ENCODE results near the gene PHLDB1. TPM values are rescaled to one million over a fixed set of nuclear protein-coding genes. Genes with fewer than 3 reads are reported as not detected.
"Not testable (repeated sequence)": the region's sequence is repeated elsewhere in the genome, so short reads cannot be mapped to it uniquely, and the experiment has no call there.

Gene PHLDB1
- total RNA-seq (2014; rRNA removed; shearing (Covaris generic); ENCODE audit: low replicate concordance), result 0.19 TPM in 1 of 2 replicates, not detected in the other

DNA sequence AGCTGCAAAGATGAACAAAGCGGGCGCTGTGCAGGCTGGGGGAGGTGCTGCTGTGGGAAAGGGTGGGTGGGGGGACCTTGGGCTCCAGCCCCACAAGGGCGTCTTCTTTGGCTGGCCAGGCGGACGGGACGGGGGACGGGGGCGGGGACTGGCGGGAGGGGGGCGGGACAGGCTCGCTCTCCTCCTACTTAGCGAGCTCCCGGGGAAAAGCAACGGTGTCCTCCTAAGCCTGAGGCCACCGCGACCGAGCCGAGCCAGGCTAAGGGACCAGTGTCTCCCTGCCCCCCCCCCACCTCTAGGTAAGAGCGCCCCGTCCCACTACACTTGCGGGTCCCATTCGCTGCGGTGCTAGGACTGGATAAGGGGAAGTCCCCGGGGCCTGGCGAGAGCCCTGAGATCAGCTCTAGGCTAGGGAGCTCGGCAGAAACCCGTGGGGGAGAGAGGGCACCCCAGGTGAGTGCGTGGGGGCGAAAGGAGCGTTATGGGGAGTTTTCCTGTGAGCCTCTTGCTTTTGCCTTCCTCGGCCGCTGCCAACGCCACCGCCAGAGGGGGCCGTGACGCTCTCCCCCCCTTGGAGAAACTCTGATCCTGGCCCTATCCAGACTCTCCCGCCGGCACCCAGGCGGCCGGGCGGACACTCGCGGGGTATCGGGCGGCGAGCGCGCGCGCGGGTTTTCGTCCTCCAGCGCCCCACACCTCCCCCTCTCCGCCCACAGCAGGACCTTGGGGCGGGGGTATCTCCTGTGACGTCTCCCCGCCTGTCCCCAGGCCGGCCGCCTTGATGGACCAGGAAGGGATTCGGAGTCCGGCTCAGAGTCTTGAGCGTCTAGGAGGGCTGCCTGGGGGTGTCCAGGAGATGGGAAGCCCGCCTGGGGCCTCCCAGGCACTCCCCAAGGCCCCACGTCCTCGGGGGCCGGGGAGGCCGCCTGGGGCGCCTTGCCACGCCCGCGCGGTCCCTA is at the start of gene PHLDB1:
TSS of gene PHLDB1 (plus strand) at position 215 of the 959 bp plus-strand sequence. CDS start 6,222 bp downstream, outside the sequence.
- Histone ChIP-seq H2AFZ (ENCODE audit: low read length) (no peak within 1 kb of the TSS), H3K27me3 (ENCODE audit: low read length) (no peaks in the 10 kb centered on the region), H3K9ac (ENCODE audit: low read length) (no peak within 1 kb of the TSS), H3K9me2 (replicated peaks; ENCODE audit: insufficient read depth, low read length) (no peaks in the 10 kb centered on the region), H3K4me1 (ENCODE audit: low read length) (peaks cover 25% of the 10 kb centered on the region), H3K4me2 (ENCODE audit: low read depth, low read length, poor library complexity, severe bottlenecking) (peak within 1 kb of the TSS; percentile 62), H3K79me2 (ENCODE audit: low read length) (no peaks in the 10 kb centered on the region), H3K4me3 (ENCODE audit: low read length) (peak within 1 kb of the TSS; percentile 55), H3K27ac (ENCODE audit: low read length) (no peak within 1 kb of the TSS), H3K9me3 (ENCODE audit: low read length) (no peaks in the 10 kb centered on the region), H3K36me3 (ENCODE audit: insufficient read depth, low read length) (no peaks in the 10 kb centered on the region), H4K20me1 (ENCODE audit: insufficient read depth, low read depth, low read length) (no peaks in the 10 kb centered on the region)
- no peak for DNase-seq

DNA sequence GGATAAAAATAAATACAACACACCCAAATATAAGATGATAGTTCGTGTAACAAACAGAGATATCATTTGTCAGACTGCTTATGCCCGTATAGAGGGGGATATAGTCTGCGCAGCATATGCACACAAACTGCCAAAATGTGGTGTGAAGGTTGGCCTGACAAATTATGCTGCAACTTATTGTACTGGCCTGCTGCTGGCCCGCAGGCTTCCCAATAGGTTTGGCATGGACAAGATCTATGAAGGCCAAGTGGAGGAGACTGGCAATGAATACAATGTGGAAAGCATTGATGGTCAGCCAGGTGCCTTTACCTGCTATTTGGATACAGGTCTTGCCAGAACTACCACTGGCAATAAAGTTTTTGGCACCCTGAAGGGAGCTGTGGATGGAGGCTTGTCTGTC is 46.6 kb upstream of the PHLDB1 start:
- H3K4me1 ChIP-seq (ENCODE audit: low read length), result peaks cover 5% of the 10 kb centered on the region
- no peak overlapping the region for H3K4me3 ChIP-seq (ENCODE audit: low read length)
- H3K9me2 ChIP-seq (replicated peaks; ENCODE audit: insufficient read depth, low read length), result no peaks in the 10 kb centered on the region
- no peaks in the 10 kb centered on the region for H4K20me1 ChIP-seq (ENCODE audit: insufficient read depth, low read depth, low read length)
- H3K27me3 ChIP-seq (ENCODE audit: low read length), result no peaks in the 10 kb centered on the region
- no peaks in the 10 kb centered on the region; the same call in 1 of the 2 replicates for H3K79me2 ChIP-seq (ENCODE audit: low read length)
- H3K4me2 ChIP-seq (ENCODE audit: low read depth, low read length, poor library complexity, severe bottlenecking), result no peak overlapping the region
- H2AFZ ChIP-seq (ENCODE audit: low read length), result no peak overlapping the region
- no peaks in the 10 kb centered on the region for H3K36me3 ChIP-seq (ENCODE audit: insufficient read depth, low read length)
- H3K27ac ChIP-seq (ENCODE audit: low read length), result no peak overlapping the region
- no peak for DNase-seq
- H3K9ac ChIP-seq (ENCODE audit: low read length), result no peak overlapping the region
- H3K9me3 ChIP-seq (ENCODE audit: low read length), result no peaks in the 10 kb centered on the region

DNA sequence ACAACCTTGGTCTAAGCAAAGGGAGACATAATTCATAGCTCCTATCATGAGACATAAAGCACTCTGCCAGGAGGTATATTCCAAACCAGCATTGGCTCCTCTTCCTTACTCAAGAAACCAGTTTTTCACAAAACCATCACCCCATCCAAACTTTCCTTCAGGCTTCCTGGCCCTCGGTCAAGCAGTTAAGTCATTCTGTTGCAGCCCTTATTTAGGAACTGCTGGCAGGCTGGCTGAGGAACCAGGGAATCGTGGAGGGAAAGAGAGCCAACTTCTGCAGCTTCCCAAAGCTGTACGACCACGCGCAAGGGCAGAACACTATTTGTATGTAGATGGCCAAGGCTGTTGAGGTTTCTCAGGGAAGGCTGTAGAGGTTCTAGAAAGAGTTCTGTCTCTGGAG is 42.4 kb upstream of the PHLDB1 start:
- Histone ChIP-seq H3K9me2 (replicated peaks; ENCODE audit: insufficient read depth, low read length) (no peaks in the 10 kb centered on the region), H4K20me1 (ENCODE audit: insufficient read depth, low read depth, low read length) (no peaks in the 10 kb centered on the region), H3K4me3 (ENCODE audit: low read length) (peak overlapping the region; percentile 36; the same call in 1 of the 2 replicates), H3K9ac (ENCODE audit: low read length) (peak overlapping the region; percentile 45; the same call in 1 of the 2 replicates), H3K4me2 (ENCODE audit: low read depth, low read length, poor library complexity, severe bottlenecking) (peak overlapping the region; percentile 40), H3K36me3 (ENCODE audit: insufficient read depth, low read length) (no peaks in the 10 kb centered on the region), H2AFZ (ENCODE audit: low read length) (no peak overlapping the region), H3K27ac (ENCODE audit: low read length) (no peak overlapping the region), H3K79me2 (ENCODE audit: low read length) (no peaks in the 10 kb centered on the region; the same call in 1 of the 2 replicates), H3K27me3 (ENCODE audit: low read length) (no peaks in the 10 kb centered on the region), H3K9me3 (ENCODE audit: low read length) (no peaks in the 10 kb centered on the region), H3K4me1 (ENCODE audit: low read length) (peaks cover 5% of the 10 kb centered on the region)
- no peak for DNase-seq

DNA sequence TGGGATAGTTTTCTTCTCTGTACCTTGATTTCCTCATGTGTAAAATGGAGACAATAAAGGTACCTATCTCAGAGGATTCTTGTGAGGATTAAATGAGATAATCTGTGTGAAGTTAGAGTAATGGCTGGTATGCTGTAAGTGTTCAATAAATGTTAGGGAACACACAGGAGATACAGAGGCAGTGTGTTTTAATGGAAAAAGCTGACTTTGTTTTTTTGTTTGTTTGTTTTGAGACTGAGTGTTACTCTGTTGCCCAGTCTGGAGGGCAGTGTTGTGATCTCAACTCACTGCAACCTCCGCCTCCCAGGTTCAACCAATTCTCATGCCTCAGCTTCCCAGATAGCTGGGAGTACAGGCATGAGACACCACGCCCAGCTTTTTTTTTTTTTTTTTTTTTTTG is 37.7 kb upstream of the PHLDB1 start:
- H3K27me3 ChIP-seq (ENCODE audit: low read length), result no peaks in the 10 kb centered on the region
- H3K9me2 ChIP-seq (replicated peaks; ENCODE audit: insufficient read depth, low read length), result no peaks in the 10 kb centered on the region
- peaks cover 25% of the 10 kb centered on the region for H3K79me2 ChIP-seq (ENCODE audit: low read length)
- no peak overlapping the region for H2AFZ ChIP-seq (ENCODE audit: low read length)
- no peaks in the 10 kb centered on the region for H3K36me3 ChIP-seq (ENCODE audit: insufficient read depth, low read length)
- peaks cover 6% of the 10 kb centered on the region for H4K20me1 ChIP-seq (ENCODE audit: insufficient read depth, low read depth, low read length)
- H3K4me3 ChIP-seq (ENCODE audit: low read length), result no peak overlapping the region
- H3K4me1 ChIP-seq (ENCODE audit: low read length), result peaks cover 23% of the 10 kb centered on the region
- H3K9ac ChIP-seq (ENCODE audit: low read length), result no peak overlapping the region
- no peak overlapping the region for H3K4me2 ChIP-seq (ENCODE audit: low read depth, low read length, poor library complexity, severe bottlenecking)
- no peak for DNase-seq
- no peak overlapping the region for H3K27ac ChIP-seq (ENCODE audit: low read length)
- no peaks in the 10 kb centered on the region for H3K9me3 ChIP-seq (ENCODE audit: low read length)

GRCh38 chr11:118570787-118571186 is 36.6 kb upstream of the PHLDB1 start:
- no peak overlapping the region for H3K27ac ChIP-seq (ENCODE audit: low read length)
- peaks cover 36% of the 10 kb centered on the region for H3K79me2 ChIP-seq (ENCODE audit: low read length)
- no peaks in the 10 kb centered on the region for H3K9me3 ChIP-seq (ENCODE audit: low read length)
- H3K4me3 ChIP-seq (ENCODE audit: low read length), result no peak overlapping the region
- H3K9ac ChIP-seq (ENCODE audit: low read length), result no peak overlapping the region
- H3K36me3 ChIP-seq (ENCODE audit: insufficient read depth, low read length), result no peaks in the 10 kb centered on the region
- no peak for DNase-seq
- H3K9me2 ChIP-seq (replicated peaks; ENCODE audit: insufficient read depth, low read length), result no peaks in the 10 kb centered on the region
- H3K4me2 ChIP-seq (ENCODE audit: low read depth, low read length, poor library complexity, severe bottlenecking), result no peak overlapping the region
- peaks cover 6% of the 10 kb centered on the region for H4K20me1 ChIP-seq (ENCODE audit: insufficient read depth, low read depth, low read length)
- H3K27me3 ChIP-seq (ENCODE audit: low read length), result no peaks in the 10 kb centered on the region
- no peak overlapping the region for H2AFZ ChIP-seq (ENCODE audit: low read length)
- H3K4me1 ChIP-seq (ENCODE audit: low read length), result peaks cover 24% of the 10 kb centered on the region

DNA sequence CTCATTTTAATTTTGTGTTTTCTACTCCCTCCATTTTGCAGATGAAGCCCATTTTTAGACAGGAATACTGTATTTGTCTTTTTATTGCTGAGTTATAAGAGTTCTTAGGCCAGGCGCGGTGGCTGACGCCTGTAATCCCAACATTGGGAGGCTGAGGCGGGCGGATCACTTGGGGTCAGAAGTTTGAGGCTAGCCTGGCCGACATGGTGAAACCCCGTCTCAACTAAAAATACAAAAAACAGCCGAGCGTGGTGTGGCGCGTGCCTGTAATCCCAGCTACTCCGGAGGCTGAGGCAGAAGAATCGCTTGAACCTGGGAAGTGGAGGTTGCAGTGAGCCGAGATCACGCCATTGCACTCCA is 35.7 kb upstream of the PHLDB1 start:
- not testable (repeated sequence) for DNase-seq; H3K27me3 ChIP-seq (ENCODE audit: low read length); H3K9me2 ChIP-seq (replicated peaks; ENCODE audit: insufficient read depth, low read length); H3K9me3 ChIP-seq (ENCODE audit: low read length); H3K27ac ChIP-seq (ENCODE audit: low read length); H4K20me1 ChIP-seq (ENCODE audit: insufficient read depth, low read depth, low read length); H3K36me3 ChIP-seq (ENCODE audit: insufficient read depth, low read length)
- Histone ChIP-seq H3K79me2 (ENCODE audit: low read length) (peaks cover 43% of the 10 kb centered on the region), H3K4me2 (ENCODE audit: low read depth, low read length, poor library complexity, severe bottlenecking) (peak overlapping the region; percentile 80), H3K9ac (ENCODE audit: low read length) (peak overlapping the region; percentile 64), H2AFZ (ENCODE audit: low read length) (peak overlapping the region; percentile 89), H3K4me1 (ENCODE audit: low read length) (peaks cover 25% of the 10 kb centered on the region), H3K4me3 (ENCODE audit: low read length) (peak overlapping the region; percentile 94)

- H3K27me3 ChIP-seq (ENCODE audit: low read length), result no peaks in the 10 kb centered on the region
Observed at GRCh38 chr11:118572061-118572980, 35.1 kb upstream of the PHLDB1 start, which contains the start of gene ARCN1. Gene ARCN1, plus strand, starts transcription at chr11:118572409. Its CDS starts 139 bp downstream, at chr11:118572548.

More at GRCh38 chr11:118572061-118572980, 35.1 kb upstream of the PHLDB1 start, which contains the start of gene ARCN1:
- H3K4me3 ChIP-seq (ENCODE audit: low read length), result peak within 1 kb of the TSS; percentile 94
- peaks cover 50% of the 10 kb centered on the region for H3K79me2 ChIP-seq (ENCODE audit: low read length)
- peaks cover 7% of the 10 kb centered on the region for H4K20me1 ChIP-seq (ENCODE audit: insufficient read depth, low read depth, low read length)
- peak; percentile 88 for DNase-seq
- no peaks in the 10 kb centered on the region for H3K9me3 ChIP-seq (ENCODE audit: low read length)
- peak within 1 kb of the TSS; percentile 69 for H3K27ac ChIP-seq (ENCODE audit: low read length)
- H3K4me1 ChIP-seq (ENCODE audit: low read length), result peaks cover 25% of the 10 kb centered on the region
- no peaks in the 10 kb centered on the region for H3K36me3 ChIP-seq (ENCODE audit: insufficient read depth, low read length)
- H2AFZ ChIP-seq (ENCODE audit: low read length), result peak within 1 kb of the TSS; percentile 89
- peak within 1 kb of the TSS; percentile 97 for H3K9ac ChIP-seq (ENCODE audit: low read length)
- peak within 1 kb of the TSS; percentile 80 for H3K4me2 ChIP-seq (ENCODE audit: low read depth, low read length, poor library complexity, severe bottlenecking)
- H3K9me2 ChIP-seq (replicated peaks; ENCODE audit: insufficient read depth, low read length), result no peaks in the 10 kb centered on the region
